AG04450 (cell line): ENCODE measurements around the gene FUOM. TPM values are rescaled to one million over a fixed set of nuclear protein-coding genes. Genes with fewer than 3 reads are reported as not detected.

Experiments
- CTCF ChIA-PET: fragments of 300-600, 350-600 bp; formaldehyde crosslinking; extraction: SDS; loops from one replicate; lab custom pipeline; 2022; ENCODE audit warnings: antibody characterized with exemption, inconsistent platforms; lab: Charles Lee
- POLR2A ChIA-PET: fragments of 350-600 bp; formaldehyde crosslinking; extraction: SDS; loops from one replicate; lab custom pipeline; 2021; ENCODE audit warnings: antibody characterized with exemption, inconsistent platforms; lab: Yijun Ruan, JAX
- DNase-seq: peaks from one replicate; pipeline ENCODE4 v3.0.0-alpha.2; 2011; ENCODE audit warnings: low read depth, low spot score
- H3K27ac ChIP-seq: one replicate; pipeline ENCODE4 v1.5.1; 2012; ENCODE audit warnings: low read depth, low read length, control low read depth
- H3K27me3 ChIP-seq: one replicate; pipeline ENCODE4 v1.6.0; 2012; ENCODE audit warnings: low read length; ENCODE audit not compliant: control insufficient read depth, insufficient read depth
- H3K4me3 ChIP-seq: 2 replicates; pipeline ENCODE4 v1.5.1; 2011; ENCODE audit warnings: mild to moderate bottlenecking, low read depth, low read length, control low read depth
- H3K9me3 ChIP-seq: 2 replicates; pipeline ENCODE4 v1.5.1; 2012; ENCODE audit warnings: low read length; ENCODE audit not compliant: control insufficient read depth, insufficient read depth
- polyA plus RNA-seq: library from polyadenylated mRNA; depleted of rRNA; stranded (reverse); fragments of >200 nt; gene quantifications from 2 replicates; pipeline ENCODE4 v1.2.3, GENCODE V29; 2011
- TF ChIP-seq, protein P1 (sequence below): IDR thresholded peaks from 2 replicates; pipeline ENCODE4 v1.5.1; 2011; ENCODE audit warnings: low read depth, low read length, control low read depth, inconsistent platforms

FUOM gene
- polyA plus RNA-seq, 1 experiment: 17.8 TPM

DNA sequence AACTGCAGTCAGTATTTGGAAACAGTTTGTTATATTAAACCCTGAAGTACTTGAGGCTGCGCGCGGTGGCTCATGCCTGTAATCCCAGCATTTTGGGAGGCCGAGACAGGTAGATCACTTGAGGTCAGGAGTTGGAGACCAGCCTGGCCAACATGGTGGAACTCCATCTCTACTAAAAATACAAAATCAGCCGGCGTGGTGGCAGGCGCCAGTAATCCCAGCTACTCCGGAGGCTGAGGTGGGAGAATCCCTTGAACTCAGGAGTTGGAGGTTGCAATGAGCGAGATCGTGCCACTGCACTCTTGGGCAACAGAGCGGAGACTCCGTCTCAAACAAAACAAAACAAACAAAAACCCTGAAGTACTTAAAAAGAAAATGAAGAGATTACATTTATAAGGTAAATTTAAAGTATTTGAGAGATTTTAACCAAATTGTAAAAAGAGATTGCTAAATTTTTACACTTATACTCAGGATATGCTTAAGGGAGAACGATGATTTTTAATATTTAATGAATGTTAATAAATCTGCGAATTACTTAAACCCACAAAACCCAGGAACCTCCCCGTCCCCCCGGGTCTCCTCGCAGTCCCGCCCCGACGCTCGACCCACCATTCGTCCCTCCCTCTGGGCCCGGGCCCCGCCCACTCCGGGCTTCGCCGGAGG lies 35.7 kb upstream of the FUOM start:
- Histone ChIP-seq H3K27ac (peak overlapping the region; percentile 11), H3K4me3 (peak overlapping the region; percentile 35), H3K27me3 (no peaks in the 10 kb centered on the region), H3K9me3 (no peaks in the 10 kb centered on the region; the same call in 1 of the 2 replicates)
- no peak for DNase-seq
- ChIA-PET CTCF (interaction anchor here (2.8 kb wide), 1 partner anchor 64 kb away, joined by 11 read pairs; no protein-coding TSS in a partner anchor), POLR2A (no interaction called here)
- TF ChIP-seq, protein P1, sequence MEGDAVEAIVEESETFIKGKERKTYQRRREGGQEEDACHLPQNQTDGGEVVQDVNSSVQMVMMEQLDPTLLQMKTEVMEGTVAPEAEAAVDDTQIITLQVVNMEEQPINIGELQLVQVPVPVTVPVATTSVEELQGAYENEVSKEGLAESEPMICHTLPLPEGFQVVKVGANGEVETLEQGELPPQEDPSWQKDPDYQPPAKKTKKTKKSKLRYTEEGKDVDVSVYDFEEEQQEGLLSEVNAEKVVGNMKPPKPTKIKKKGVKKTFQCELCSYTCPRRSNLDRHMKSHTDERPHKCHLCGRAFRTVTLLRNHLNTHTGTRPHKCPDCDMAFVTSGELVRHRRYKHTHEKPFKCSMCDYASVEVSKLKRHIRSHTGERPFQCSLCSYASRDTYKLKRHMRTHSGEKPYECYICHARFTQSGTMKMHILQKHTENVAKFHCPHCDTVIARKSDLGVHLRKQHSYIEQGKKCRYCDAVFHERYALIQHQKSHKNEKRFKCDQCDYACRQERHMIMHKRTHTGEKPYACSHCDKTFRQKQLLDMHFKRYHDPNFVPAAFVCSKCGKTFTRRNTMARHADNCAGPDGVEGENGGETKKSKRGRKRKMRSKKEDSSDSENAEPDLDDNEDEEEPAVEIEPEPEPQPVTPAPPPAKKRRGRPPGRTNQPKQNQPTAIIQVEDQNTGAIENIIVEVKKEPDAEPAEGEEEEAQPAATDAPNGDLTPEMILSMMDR: no peak

DNA sequence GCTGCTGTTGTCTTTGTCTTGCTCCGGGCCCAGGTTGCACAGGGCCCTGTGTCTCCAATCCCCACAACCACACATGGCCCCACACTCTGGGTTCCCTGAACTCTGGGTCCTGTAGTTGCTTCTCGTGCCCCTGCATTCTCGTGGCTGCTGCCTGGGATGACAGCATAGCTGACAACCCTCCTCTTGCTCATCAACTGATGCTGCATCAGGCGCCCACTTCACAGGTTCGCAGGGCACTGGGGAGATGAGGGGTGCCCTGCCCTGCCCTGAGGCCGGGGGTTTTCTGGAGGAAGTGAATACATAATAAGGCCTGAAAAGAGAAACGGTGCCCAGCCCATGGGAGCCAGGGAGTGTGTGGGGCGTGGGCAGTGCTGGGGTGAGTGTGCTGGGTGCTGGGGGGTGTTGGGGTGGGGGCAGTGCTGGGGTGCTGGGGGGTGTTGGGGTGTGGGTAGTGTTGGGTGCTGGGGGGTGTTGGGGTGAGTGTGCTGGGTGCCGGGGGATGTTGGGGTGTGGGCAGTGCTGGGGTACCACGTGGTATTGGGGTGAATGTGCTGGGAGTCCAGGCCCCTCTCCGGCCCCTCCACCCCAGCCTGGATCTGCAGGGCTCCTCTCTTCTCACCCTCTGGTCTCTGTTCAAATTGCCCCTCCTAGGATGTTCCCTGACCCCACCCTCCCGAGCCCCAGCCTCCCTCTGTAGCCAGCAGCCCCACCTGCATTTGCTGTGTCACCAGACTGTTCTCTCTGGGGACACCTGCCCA lies 34.1 kb upstream of the FUOM start:
- TF ChIP-seq, protein P1: no peak
- Histone ChIP-seq H3K4me3 (no peak overlapping the region), H3K27ac (no peak overlapping the region), H3K27me3 (no peaks in the 10 kb centered on the region), H3K9me3 (no peaks in the 10 kb centered on the region; the same call in 1 of the 2 replicates)
- ChIA-PET CTCF (interaction anchor here (2.4 to 2.8 kb wide), 2 partner anchors 62 to 63 kb away, joined by 10 to 11 read pairs; no protein-coding TSS in a partner anchor), POLR2A (interaction anchor here (1.2 kb wide), 1 partner anchor 13 kb away, joined by 3 read pairs; the partner anchor contains the start of gene PAOX)
- DNase-seq: no peak

DNA sequence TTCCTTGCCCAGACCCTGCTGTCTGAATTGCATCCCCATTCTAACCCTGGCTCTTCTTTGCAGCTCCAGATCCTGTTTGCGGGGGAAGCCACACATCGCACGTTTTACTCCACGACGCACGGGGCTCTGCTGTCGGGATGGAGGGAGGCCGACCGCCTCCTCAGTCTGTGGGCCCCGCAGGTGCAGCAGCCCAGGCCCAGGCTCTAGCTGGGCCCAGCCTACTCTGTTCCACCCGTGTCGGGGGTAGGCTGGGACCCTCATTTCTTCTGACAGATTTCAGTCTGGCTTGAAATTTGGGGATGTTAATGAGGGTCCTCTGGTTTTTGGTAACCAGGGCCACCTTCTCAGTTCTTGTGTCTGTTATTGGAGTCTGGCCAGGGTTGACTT lies 33.4 kb upstream of the FUOM start:
- no peak overlapping the region for H3K27ac ChIP-seq
- H3K9me3 ChIP-seq: no peaks in the 10 kb centered on the region; the same call in 1 of the 2 replicates
- ChIA-PET CTCF (interaction anchor here (0.6 to 2.4 kb wide), 2 partner anchors 48 to 62 kb away, joined by 4 to 10 read pairs; no protein-coding TSS in a partner anchor), POLR2A (interaction anchor here (0.7 to 1.2 kb wide), 2 partner anchors 12 to 13 kb away, joined by 3 read pairs; partner anchors contain the start of gene PAOX)
- no peak overlapping the region for H3K4me3 ChIP-seq
- no peaks in the 10 kb centered on the region for H3K27me3 ChIP-seq
- no peak for DNase-seq
- TF ChIP-seq, protein P1: no peak

DNA sequence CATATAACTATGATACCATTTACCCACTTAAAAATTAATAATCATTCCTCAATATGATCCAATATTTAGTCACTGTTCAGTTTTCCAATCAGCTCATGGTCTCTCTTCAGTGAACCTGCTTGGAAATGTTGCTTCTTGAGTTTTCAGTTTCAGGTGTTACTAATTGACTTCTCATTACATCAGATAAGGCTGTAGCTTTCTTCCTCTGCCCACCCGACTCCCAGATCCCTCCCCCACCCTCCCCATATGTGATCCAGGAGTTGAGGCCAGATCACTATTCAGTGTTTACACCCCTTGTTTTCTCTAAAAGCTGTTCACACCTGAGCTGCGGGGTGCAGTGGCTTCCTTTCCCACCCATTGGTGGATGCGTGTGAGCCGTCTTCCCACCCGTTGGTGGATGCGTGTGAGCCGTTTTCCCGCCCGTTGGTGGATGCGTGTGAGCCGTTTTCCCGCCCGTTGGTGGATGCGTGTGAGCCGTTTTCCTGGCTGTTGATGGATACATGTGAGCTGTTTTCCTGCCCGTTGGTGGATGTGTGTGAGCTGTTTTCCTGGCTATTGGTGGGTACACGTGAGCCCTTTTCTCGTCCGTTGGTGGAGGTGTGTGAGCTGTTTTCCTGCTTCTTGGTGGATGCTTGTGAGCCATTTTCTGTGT lies 32.9 kb upstream of the FUOM start:
- no peaks in the 10 kb centered on the region; the same call in 1 of the 2 replicates for H3K9me3 ChIP-seq

More for the DNA sequence above, 32.9 kb upstream of the FUOM start:
- ChIA-PET POLR2A (interaction anchor here (0.7 to 1.2 kb wide), 3 partner anchors 12 to 137 kb away, joined by 3 read pairs; partner anchors contain the start of gene PAOX), CTCF (interaction anchor here (0.6 to 2.4 kb wide), 2 partner anchors 49 to 61 kb away, joined by 4 to 10 read pairs; no protein-coding TSS in a partner anchor)
- TF ChIP-seq, protein P1: no peak
- Histone ChIP-seq H3K4me3 (no peak overlapping the region), H3K27ac (no peak overlapping the region), H3K27me3 (no peaks in the 10 kb centered on the region)
- no peak for DNase-seq
